H1 (cell line): Measurements from ENCODE around the gene AMPD3.

ENCODE experiments used
- BRCA1 ChIP-seq: IDR thresholded peaks from 2 replicates; pipeline ENCODE4 v1.6.1; 2012; ENCODE audit warnings: low read depth, low read length, improper control_type of control experiment
- EZH2 ChIP-seq: fragments of 200-600 bp; sonication (generic); IDR thresholded peaks from 2 replicates; pipeline ENCODE4 v1.7.1; 2012; ENCODE audit warnings: low read depth, mild to moderate bottlenecking, moderate library complexity, low read length, inconsistent platforms; ENCODE audit not compliant: severe bottlenecking
- KDM5A ChIP-seq: fragments of 200-600 bp; IDR thresholded peaks from 2 replicates; pipeline ENCODE4 v1.7.1; 2012; ENCODE audit warnings: mild to moderate bottlenecking, low read length, inconsistent platforms, mixed read lengths
- POLR2A ChIP-seq, 2 experiments: IDR thresholded peaks; 1 replicate in 1 of 2; 2 replicates in 1 of 2; pipeline ENCODE4 v1.6.1; 2011; ENCODE audit warnings: low read depth in 2 of 2, low read length in 2 of 2, mild to moderate bottlenecking in 2 of 2; ENCODE audit errors: control extremely low read depth in 1 of 2
- POLR2AphosphoS5 ChIP-seq: IDR thresholded peaks from 2 replicates; pipeline ENCODE4 v1.6.1; 2011; ENCODE audit warnings: low read depth, low read length
- TF ChIP-seq, protein P1 (sequence below), 3 experiments: IDR thresholded peaks; 1 replicate in 2 of 3; 2 replicates in 1 of 3; pipeline versions ENCODE4 v1.5.1 to v1.6.1; 2011; ENCODE audit warnings: low read length in 3 of 3, mild to moderate bottlenecking in 3 of 3, inconsistent platforms in 2 of 3, low read depth in 1 of 3, moderate library complexity in 1 of 3; ENCODE audit not compliant: insufficient read depth in 1 of 3; ENCODE audit errors: control extremely low read depth in 1 of 3
- TF ChIP-seq, protein P2 (sequence below): IDR thresholded peaks from 2 replicates; pipeline ENCODE4 v1.6.1; 2012; ENCODE audit warnings: inconsistent platforms
- TF ChIP-seq, protein P3 (sequence below): IDR thresholded peaks from 2 replicates; pipeline ENCODE4 v1.6.1; 2011; ENCODE audit warnings: low read length, improper control_type of control experiment

DNA sequence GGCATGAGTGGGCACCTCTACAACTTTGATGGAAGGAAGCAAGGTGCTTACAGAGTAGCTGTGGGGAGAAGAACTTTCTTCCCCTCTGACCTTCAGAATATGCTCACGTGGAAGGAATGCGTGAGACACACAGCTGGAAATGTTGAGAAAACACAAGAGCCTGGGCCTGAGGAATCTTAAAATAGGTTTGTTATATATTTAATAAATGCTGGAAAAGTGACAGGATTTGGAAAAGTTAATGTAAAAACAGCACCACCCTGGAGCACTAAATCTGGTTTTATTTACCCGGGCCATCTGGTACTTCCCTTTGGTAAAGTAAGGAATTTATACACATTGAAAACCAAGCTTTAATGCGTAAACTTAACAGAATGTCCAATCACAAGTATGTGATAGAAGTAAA is 14.0 kb upstream of the AMPD3 start:
- TF ChIP-seq POLR2A (IDR thresholded peaks at IDR 0.05; ENCODE audit: control extremely low read depth in 1 of 2, low read depth in 2 of 2, low read length in 2 of 2) (no peak), POLR2AphosphoS5 (no peak), BRCA1 (no peak), EZH2 (no peak), KDM5A (no peak)
- TF ChIP-seq, protein P1, sequence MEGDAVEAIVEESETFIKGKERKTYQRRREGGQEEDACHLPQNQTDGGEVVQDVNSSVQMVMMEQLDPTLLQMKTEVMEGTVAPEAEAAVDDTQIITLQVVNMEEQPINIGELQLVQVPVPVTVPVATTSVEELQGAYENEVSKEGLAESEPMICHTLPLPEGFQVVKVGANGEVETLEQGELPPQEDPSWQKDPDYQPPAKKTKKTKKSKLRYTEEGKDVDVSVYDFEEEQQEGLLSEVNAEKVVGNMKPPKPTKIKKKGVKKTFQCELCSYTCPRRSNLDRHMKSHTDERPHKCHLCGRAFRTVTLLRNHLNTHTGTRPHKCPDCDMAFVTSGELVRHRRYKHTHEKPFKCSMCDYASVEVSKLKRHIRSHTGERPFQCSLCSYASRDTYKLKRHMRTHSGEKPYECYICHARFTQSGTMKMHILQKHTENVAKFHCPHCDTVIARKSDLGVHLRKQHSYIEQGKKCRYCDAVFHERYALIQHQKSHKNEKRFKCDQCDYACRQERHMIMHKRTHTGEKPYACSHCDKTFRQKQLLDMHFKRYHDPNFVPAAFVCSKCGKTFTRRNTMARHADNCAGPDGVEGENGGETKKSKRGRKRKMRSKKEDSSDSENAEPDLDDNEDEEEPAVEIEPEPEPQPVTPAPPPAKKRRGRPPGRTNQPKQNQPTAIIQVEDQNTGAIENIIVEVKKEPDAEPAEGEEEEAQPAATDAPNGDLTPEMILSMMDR (IDR thresholded peaks at IDR 0.05; ENCODE audit: control extremely low read depth in 1 of 3, insufficient read depth in 1 of 3, low read depth in 1 of 3, low read length in 3 of 3), result no peak
- TF ChIP-seq, protein P2, sequence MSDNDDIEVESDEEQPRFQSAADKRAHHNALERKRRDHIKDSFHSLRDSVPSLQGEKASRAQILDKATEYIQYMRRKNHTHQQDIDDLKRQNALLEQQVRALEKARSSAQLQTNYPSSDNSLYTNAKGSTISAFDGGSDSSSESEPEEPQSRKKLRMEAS, result no peak
- TF ChIP-seq, protein P3, sequence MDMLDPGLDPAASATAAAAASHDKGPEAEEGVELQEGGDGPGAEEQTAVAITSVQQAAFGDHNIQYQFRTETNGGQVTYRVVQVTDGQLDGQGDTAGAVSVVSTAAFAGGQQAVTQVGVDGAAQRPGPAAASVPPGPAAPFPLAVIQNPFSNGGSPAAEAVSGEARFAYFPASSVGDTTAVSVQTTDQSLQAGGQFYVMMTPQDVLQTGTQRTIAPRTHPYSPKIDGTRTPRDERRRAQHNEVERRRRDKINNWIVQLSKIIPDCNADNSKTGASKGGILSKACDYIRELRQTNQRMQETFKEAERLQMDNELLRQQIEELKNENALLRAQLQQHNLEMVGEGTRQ, result no peak
